Bone marrow (tissue), 2 donors: Measurements from ENCODE around the gene HSPB1.
"Not testable (repeated sequence)": the region's sequence is repeated elsewhere in the genome, so short reads cannot be mapped to it uniquely, and the experiment has no call there.

Source experiments
- DNase-seq, 2 donors: peaks; one replicate each; lab custom pipeline; 2025; lab: John Stamatoyannopoulos, UW

Gene HSPB1

DNA sequence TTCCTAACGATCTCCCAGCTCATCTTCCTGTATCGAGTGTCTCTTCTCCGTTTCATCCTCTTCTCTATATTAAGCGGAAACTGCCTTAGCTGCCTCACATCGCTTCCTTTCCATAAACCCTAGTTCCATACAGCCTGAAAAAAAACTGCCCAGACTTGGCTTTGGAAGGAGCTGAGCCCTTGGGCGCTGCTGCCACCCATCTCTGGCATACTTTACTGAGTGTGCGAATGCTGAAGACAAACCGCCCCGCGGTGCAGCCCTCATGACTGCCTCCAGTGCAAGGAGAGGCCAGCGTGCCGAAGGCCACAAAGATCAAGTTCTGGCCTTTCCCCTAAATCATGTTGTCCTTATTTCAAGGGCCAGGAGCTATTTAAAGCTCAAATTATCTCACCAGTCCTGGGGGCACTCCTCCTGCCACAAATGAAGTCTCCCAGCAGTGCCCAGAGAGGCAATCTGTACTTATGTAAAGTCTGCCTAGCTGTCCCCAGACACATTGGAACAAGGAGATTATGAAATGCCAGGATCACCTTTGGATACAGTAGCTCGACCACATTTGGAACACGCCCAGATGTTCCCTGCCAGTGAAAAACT, 31.1 kb downstream of the HSPB1 start:
- DNase-seq, result no peak

DNA sequence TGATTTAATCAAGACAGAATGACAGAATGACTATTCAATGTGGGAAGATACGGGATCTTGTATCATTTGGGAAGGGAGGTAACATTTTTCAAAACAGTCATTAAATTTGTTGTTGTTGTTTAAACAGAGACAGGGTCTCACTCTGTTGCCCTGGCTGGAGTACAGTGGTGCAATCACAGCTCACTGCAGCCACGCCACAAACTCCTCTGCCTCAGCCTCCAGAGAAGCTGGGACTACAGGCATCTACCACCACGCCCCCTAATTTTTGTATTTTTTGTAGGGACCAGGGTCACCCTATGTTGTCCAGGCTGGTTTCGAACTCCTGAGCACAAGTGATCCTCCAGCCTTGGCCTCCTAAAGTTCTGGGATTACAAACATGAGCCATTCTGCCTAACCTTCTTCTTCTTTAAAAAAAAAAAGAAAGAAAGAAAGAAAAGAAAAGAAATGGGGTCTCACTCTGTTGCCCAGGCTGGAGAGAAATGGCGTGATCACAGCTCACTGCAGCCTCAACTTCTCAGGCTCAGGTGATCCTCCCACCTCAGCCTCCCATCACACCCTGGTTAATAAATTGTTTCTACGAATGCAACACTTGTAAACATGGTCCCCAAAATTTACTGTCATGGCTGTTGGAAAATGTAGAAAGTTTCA, 32.0 kb downstream of the HSPB1 start:
- no peak for DNase-seq

DNA sequence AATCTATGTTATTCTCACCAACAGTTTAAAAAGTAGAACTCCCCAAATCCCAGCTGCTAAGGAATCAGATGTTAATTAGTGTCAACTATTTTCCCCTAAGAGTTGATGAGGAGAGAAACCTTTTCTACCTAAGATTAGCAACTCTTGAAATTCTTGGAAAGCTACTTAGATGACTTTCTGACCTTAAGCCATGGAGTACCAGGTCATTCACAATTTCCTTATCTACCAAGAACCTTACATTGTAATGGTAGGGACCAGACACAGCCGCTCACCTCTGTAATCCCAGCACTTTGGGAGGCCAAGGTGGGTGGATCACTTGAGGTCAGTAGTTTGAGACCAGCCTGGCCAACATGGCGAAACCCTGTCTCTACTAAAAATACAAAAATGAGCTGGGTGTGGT, 32.9 kb downstream of the HSPB1 start:
- DNase-seq, result not testable (repeated sequence)

GRCh38 chr7:76336094-76336493, 33.6 kb downstream of the HSPB1 start:
- DNase-seq, result no peak

- no peak for DNase-seq
Measured at GRCh38 chr7:76337147-76337546, 34.7 kb downstream of the HSPB1 start.

DNA sequence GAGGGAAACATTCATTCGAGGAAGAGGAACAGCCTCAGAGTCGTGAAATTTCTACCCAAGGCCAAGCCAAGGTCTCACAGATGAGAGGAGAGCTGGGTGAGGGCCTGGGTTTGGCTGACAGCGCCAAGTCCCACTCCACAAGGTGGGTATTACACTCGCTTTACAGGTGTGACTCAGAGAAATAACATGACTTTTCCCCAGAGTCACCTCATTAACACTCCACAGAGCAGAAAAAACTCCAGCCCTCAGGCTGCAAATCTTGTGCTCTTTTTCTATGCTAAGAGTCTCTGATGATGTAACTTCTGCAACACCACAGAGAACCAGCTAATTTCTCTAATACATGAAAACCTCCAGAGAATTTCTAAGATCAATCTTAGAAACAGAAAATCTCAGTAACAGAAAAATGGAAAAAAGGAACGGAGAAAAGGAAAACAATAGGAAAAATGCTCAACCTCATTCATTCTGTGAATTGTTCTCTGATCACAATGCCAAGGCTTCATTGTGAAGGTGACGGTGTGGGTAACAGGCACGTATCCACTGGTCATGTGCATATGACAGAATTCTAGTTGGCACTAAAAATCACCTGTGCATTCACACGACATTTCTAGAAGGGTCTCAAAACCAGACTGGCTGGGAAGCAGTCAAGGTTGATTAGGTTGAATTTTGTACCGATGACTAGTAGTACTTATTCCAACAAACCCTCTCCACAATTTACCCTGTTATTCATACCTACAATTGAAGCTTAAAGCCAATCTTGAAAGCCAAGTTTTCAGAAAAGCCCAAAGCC, 36.0 kb downstream of the HSPB1 start:
- no peak for DNase-seq

GRCh38 chr7:76340617-76341131, 38.2 kb downstream of the HSPB1 start:
- peak in 1 of 2 donors; percentile 10 for DNase-seq

- DNase-seq, result no peak
Measured at GRCh38 chr7:76342222-76342621, 39.7 kb downstream of the HSPB1 start.

DNA sequence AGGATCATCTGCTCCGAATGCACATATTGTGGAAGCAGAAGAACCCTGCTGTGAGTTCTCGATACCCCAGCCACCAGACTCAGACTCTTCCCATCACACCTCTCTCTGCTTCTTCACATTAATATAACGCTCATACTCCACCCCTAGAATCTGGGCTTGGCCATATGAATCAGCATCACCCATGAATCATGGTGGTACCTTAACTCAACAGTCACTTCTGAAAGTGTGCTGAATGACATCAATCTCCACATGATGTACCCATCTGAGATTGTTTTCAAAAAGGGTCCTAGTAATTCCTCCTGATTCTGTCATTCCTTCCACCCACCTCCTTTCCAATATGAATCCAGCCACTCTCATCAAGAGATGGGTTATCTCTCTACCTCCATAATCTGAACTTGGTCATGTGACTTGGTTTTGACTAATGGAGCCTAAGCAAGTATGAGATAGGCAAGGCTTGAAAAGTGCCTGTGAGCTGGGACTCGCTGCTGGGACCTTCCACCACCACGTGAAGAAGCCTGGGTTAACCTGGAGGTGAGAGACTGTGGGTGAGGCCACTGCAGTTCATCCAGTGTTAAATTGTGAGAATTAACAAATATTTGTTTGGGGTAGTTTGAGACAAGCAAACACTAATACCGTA, 40.9 kb downstream of the HSPB1 start:
- no peak for DNase-seq

- DNase-seq, result no peak
Measured at GRCh38 chr7:76343931-76344321, 41.5 kb downstream of the HSPB1 start.

DNA sequence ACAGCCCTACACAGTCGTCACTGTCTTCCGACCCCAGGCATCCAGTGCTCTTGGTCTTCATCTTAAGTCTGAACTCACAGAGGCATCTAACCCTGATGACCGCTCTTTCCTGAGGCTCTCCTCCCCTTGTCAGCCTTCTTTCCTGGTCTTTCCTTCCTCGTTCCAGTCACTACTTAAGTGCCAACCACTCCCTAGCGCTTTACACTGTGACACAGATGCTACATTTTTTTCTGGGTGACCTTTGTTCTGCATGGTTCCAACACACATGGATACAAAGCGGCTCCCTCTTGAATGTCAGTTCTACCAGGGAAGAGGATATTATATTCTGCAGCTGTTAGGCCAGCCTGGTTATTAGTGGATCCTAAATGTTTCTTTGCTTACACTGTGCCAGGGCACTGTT, 43.6 kb downstream of the HSPB1 start:
- DNase-seq, result no peak

GRCh38 chr7:76346778-76347177, 44.3 kb downstream of the HSPB1 start:
- no peak for DNase-seq

DNA sequence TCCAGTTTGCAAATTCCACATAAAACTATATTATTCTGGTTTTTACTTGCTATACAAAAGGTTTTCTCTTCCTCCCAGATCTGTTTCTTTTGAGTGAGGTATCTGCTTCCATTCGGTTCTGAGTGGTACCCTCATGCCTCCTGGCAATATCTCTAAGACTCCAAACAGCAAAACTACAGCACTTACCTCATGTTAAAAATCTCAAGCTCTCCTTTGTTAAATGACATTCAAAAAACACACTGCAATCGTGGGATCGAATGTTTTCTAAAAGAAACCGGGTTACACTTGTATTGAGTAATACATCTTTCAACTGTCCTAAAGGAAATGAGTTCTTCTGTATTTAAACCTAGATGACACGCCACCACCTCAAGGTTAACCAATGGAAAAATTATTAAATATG, 45.2 kb downstream of the HSPB1 start:
- DNase-seq, result no peak

GRCh38 chr7:76349313-76349885, 46.9 kb downstream of the HSPB1 start:
- DNase-seq, result no peak

GRCh38 chr7:76351372-76351771, 48.9 kb downstream of the HSPB1 start:
- DNase-seq, result no peak

DNA sequence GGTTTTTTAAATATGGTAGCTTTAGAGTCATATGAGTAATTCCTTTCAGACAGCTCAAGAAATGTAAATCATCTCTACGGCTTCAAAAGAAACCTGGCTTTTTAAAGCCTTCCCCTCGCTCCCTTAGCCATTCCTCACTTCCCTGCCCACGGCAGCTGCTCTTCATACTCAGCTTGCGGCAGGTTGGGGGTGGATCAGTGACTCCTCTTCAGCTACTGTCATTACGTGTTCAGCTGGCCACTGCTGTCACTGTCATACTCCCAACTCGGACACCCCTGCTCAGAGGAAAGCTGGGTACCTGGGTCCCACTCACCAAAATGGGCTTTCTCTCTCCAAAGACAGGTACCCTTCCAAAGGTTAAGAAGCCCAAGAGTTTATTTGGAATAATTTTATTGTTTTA, 49.7 kb downstream of the HSPB1 start:
- no peak for DNase-seq

GRCh38 chr7:76353744-76354143, 51.3 kb downstream of the HSPB1 start:
- no peak for DNase-seq
